HepG2 (cell line): ENCODE measurements around the gene VPS26B. TPM values are rescaled to one million over a fixed set of nuclear protein-coding genes. Genes with fewer than 3 reads are reported as not detected.

Experiments used
- CBFB ChIP-seq: sonication (generic); formaldehyde crosslinking; IDR thresholded peaks from 2 replicates; pipeline ENCODE4 v1.4.0; 2020; ENCODE audit warnings: missing genetic modification reagents
- CBX5 ChIP-seq: sonication (generic); formaldehyde crosslinking; IDR thresholded peaks from 2 replicates; pipeline ENCODE4 v1.4.0; 2020; ENCODE audit warnings: missing genetic modification reagents, borderline replicate concordance
- EP300 ChIP-seq, 3 experiments: sonication (generic) in 1 of 3; formaldehyde crosslinking in 1 of 3; IDR thresholded peaks; 2 replicates each; pipeline versions ENCODE4 v1.5.1 to v1.6.1; 2011 to 2020; ENCODE audit warnings: low read depth in 2 of 3, low read length in 2 of 3, borderline replicate concordance in 1 of 3, improper control_type of control experiment in 1 of 3, mild to moderate bottlenecking in 1 of 3, missing genetic modification reagents in 1 of 3, moderate library complexity in 1 of 3
- IRF2 ChIP-seq: IDR thresholded peaks from 2 replicates; pipeline ENCODE4 v1.6.1; 2018; ENCODE audit warnings: missing genetic modification reagents, missing compliant biosample characterization
- JDP2 ChIP-seq: sonication (generic); formaldehyde crosslinking; IDR thresholded peaks from 2 replicates; pipeline ENCODE4 v1.8.1; 2022; ENCODE audit warnings: missing genetic modification reagents, borderline replicate concordance
- KDM2A ChIP-seq: sonication (generic); formaldehyde crosslinking; IDR thresholded peaks from 2 replicates; pipeline ENCODE4 v1.4.0; 2020; ENCODE audit warnings: low read depth, missing genetic modification reagents, borderline replicate concordance
- MXI1 ChIP-seq: IDR thresholded peaks from 3 replicates; pipeline ENCODE4 v1.6.1; 2012; ENCODE audit warnings: low read depth, low read length, inconsistent platforms, borderline replicate concordance
- NFIC ChIP-seq: IDR thresholded peaks from 2 replicates; pipeline ENCODE4 v1.6.1; 2012; ENCODE audit warnings: mild to moderate bottlenecking, low read length, inconsistent platforms
- NFKBIZ ChIP-seq: IDR thresholded peaks from 2 replicates; pipeline ENCODE4 v1.6.1; 2018; ENCODE audit warnings: missing genetic modification reagents, missing compliant biosample characterization
- NKX3-1 ChIP-seq: sonication (generic); formaldehyde crosslinking; IDR thresholded peaks from 2 replicates; pipeline ENCODE4 v1.5.0; 2020; ENCODE audit warnings: missing genetic modification reagents
- PHF21A ChIP-seq: sonication (generic); formaldehyde crosslinking; IDR thresholded peaks from 2 replicates; pipeline ENCODE4 v1.5.0; 2020; ENCODE audit warnings: mild to moderate bottlenecking, missing genetic modification reagents
- SP5 ChIP-seq: IDR thresholded peaks from 2 replicates; pipeline ENCODE4 v1.6.1; 2016; ENCODE audit warnings: low read depth, borderline replicate concordance
- TAF1 ChIP-seq: sonication (generic); formaldehyde crosslinking; IDR thresholded peaks from 2 replicates; pipeline ENCODE4 v1.4.0; 2020; ENCODE audit warnings: missing genetic modification reagents
- ZFP36L1 ChIP-seq: sonication (generic); formaldehyde crosslinking; IDR thresholded peaks from 2 replicates; pipeline ENCODE4 v1.8.0; 2022; ENCODE audit warnings: mild to moderate bottlenecking, missing genetic modification reagents, moderate library complexity
- ZNF207 ChIP-seq: fragments of 450-650 bp; IDR thresholded peaks from 2 replicates; pipeline ENCODE4 v1.6.1; 2016; ENCODE audit warnings: antibody characterized with exemption, borderline replicate concordance
- ZNF251 ChIP-seq: sonication (generic); formaldehyde crosslinking; IDR thresholded peaks from 2 replicates; pipeline ENCODE4 v1.9.0; 2021; ENCODE audit warnings: mild to moderate bottlenecking, missing genetic modification reagents
- ZNF317 ChIP-seq: sonication (generic); formaldehyde crosslinking; IDR thresholded peaks from 2 replicates; pipeline ENCODE4 v1.5.0; 2020; ENCODE audit warnings: mild to moderate bottlenecking, missing genetic modification reagents
- ZNF468 ChIP-seq: sonication (generic); formaldehyde crosslinking; IDR thresholded peaks from 2 replicates; pipeline ENCODE4 v1.8.0; 2022; ENCODE audit warnings: mild to moderate bottlenecking, moderate library complexity, missing genetic modification reagents
- ZNF672 ChIP-seq: sonication (generic); formaldehyde crosslinking; IDR thresholded peaks from 2 replicates; pipeline ENCODE4 v1.8.1; 2022; ENCODE audit warnings: missing genetic modification reagents
- ZSCAN31 ChIP-seq: sonication (generic); formaldehyde crosslinking; IDR thresholded peaks from 2 replicates; pipeline ENCODE4 v1.5.0; 2020; ENCODE audit warnings: low read depth, mild to moderate bottlenecking, missing genetic modification reagents
- polyA plus RNA-seq, 8 experiments: library from polyadenylated mRNA; depleted of rRNA in 3 of 8; stranded (reverse) in 7 of 8; unstranded in 1 of 8; fragments of >200 nt; fragmentation: Illumina TruSeq in 4 of 8; extraction: Trizol in 4 of 8; gene quantifications; 2 replicates each; pipeline versions ENCODE4 v1.2.1 to v1.2.3, GENCODE V29; 2011 to 2016; ENCODE audit warnings: low read depth in 4 of 8, missing spikeins in 1 of 8, mixed read lengths in 1 of 8; ENCODE audit not compliant: insufficient read depth in 1 of 8
- total RNA-seq, 5 experiments: library from RNA; depleted of rRNA; stranded (reverse); fragments of >200 nt; fragmentation: Illumina TruSeq; extraction: Trizol; gene quantifications; 2 replicates each; pipeline ENCODE4 v1.2.3, GENCODE V29; 2016; ENCODE audit warnings: low read depth in 1 of 5
- TF ChIP-seq, protein P1 (sequence below): sonication (generic); formaldehyde crosslinking; IDR thresholded peaks from 2 replicates; pipeline ENCODE4 v1.4.0; 2020; ENCODE audit warnings: missing genetic modification reagents
- TF ChIP-seq, protein P2 (sequence below): sonication (generic); formaldehyde crosslinking; IDR thresholded peaks from 2 replicates; pipeline ENCODE4 v1.4.0; 2020; ENCODE audit warnings: missing genetic modification reagents, mild to moderate bottlenecking, borderline replicate concordance
- TF ChIP-seq, protein P3 (sequence below): sonication (generic); formaldehyde crosslinking; IDR thresholded peaks from 2 replicates; pipeline ENCODE4 v1.4.0; 2020; ENCODE audit warnings: missing genetic modification reagents

VPS26B gene
- total and polyA plus RNA-seq, 2 of the 13 experiments (the other 11 are each of a cell fraction or from before 2014, with no cell fraction given) = 20.2 to 23.2 TPM

DNA sequence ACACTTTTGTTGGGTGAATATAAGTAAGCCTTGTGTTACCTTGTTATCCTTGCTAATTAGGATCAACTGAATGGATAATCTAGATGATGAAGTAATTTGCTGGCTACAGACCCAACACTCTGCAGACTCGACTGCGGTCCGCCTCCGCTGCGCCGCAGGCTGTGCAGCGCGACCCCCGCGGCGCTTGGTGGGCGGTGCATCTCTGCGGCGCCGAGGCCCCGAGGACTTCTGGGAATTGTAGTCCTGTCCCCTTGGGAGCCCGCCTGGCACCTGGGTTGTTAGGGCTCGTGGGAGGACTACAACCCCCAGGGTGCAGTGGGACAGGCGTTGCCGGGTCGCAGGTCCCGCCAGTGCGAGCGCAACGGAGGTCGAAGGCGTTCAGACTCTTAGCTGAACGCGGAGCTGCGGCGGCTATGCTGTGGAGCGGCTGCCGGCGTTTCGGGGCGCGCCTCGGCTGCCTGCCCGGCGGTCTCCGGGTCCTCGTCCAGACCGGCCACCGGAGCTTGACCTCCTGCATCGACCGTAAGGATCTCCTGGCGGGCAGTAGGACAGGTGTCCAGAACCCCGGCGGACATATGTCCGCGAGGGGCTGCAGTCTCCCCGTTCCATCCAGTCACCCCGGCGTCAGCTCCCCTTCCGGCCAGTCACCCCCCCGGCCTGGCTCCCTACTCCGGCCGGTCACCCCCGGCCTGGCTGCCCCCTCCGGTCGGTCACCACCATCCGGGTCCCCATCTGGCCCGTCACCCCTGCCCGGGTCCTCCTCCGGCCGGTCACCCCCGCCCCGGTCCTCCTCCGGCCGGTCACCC is 28.9 kb downstream of the VPS26B start, which contains the start of the genes ACAD8 and THYN1 (continued):
- TF ChIP-seq NFKBIZ (no peak), ZFP36L1 (CRISPR knock-in tag) (no peak), SP5 (CRISPR knock-in tag) (peak; percentile 91), JDP2 (no peak), TAF1 (peak; percentile 91), CBX5 (CRISPR knock-in tag) (peak; percentile 27; the same call in 1 of the 2 replicates), CBFB (CRISPR knock-in tag) (no peak), KDM2A (CRISPR knock-in tag) (peak; percentile 81), MXI1 (peak; percentile 83; the same call in 2 of the 3 replicates), EP300 (IDR thresholded peaks at IDR 0.05; ENCODE audit: low read depth in 2 of 2, low read length in 2 of 2) (no peak), EP300 (CRISPR knock-in tag; IDR thresholded peaks at IDR 0.05; ENCODE audit: borderline replicate concordance) (no peak), NKX3-1 (no peak), NFIC (no peak), ZNF207 (no peak), ZSCAN31 (CRISPR knock-in tag) (peak; percentile 56; the same call in 1 of the 2 replicates), IRF2 (CRISPR knock-in tag) (peak; percentile 89; the same call in 1 of the 2 replicates), ZNF672 (CRISPR knock-in tag) (no peak), ZNF317 (CRISPR knock-in tag) (0 out of 2 replicates have a peak, but pooled peaks have one; percentile 44), PHF21A (CRISPR knock-in tag) (no peak), ZNF468 (CRISPR knock-in tag) (no peak), ZNF251 (no peak)
- TF ChIP-seq, protein P1, sequence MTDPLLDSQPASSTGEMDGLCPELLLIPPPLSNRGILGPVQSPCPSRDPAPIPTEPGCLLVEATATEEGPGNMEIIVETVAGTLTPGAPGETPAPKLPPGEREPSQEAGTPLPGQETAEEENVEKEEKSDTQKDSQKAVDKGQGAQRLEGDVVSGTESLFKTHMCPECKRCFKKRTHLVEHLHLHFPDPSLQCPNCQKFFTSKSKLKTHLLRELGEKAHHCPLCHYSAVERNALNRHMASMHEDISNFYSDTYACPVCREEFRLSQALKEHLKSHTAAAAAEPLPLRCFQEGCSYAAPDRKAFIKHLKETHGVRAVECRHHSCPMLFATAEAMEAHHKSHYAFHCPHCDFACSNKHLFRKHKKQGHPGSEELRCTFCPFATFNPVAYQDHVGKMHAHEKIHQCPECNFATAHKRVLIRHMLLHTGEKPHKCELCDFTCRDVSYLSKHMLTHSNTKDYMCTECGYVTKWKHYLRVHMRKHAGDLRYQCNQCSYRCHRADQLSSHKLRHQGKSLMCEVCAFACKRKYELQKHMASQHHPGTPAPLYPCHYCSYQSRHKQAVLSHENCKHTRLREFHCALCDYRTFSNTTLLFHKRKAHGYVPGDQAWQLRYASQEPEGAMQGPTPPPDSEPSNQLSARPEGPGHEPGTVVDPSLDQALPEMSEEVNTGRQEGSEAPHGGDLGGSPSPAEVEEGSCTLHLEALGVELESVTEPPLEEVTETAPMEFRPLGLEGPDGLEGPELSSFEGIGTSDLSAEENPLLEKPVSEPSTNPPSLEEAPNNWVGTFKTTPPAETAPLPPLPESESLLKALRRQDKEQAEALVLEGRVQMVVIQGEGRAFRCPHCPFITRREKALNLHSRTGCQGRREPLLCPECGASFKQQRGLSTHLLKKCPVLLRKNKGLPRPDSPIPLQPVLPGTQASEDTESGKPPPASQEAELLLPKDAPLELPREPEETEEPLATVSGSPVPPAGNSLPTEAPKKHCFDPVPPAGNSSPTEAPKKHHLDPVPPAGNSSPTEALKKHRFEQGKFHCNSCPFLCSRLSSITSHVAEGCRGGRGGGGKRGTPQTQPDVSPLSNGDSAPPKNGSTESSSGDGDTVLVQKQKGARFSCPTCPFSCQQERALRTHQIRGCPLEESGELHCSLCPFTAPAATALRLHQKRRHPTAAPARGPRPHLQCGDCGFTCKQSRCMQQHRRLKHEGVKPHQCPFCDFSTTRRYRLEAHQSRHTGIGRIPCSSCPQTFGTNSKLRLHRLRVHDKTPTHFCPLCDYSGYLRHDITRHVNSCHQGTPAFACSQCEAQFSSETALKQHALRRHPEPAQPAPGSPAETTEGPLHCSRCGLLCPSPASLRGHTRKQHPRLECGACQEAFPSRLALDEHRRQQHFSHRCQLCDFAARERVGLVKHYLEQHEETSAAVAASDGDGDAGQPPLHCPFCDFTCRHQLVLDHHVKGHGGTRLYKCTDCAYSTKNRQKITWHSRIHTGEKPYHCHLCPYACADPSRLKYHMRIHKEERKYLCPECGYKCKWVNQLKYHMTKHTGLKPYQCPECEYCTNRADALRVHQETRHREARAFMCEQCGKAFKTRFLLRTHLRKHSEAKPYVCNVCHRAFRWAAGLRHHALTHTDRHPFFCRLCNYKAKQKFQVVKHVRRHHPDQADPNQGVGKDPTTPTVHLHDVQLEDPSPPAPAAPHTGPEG (CRISPR knock-in tag) = no peak
- TF ChIP-seq, protein P2, sequence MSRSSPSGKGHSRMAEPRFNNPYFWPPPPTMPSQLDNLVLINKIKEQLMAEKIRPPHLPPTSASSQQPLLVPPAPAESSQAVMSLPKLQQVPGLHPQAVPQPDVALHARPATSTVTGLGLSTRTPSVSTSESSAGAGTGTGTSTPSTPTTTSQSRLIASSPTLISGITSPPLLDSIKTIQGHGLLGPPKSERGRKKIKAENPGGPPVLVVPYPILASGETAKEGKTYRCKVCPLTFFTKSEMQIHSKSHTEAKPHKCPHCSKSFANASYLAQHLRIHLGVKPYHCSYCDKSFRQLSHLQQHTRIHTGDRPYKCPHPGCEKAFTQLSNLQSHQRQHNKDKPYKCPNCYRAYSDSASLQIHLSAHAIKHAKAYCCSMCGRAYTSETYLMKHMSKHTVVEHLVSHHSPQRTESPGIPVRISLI = no peak
- TF ChIP-seq, protein P3, sequence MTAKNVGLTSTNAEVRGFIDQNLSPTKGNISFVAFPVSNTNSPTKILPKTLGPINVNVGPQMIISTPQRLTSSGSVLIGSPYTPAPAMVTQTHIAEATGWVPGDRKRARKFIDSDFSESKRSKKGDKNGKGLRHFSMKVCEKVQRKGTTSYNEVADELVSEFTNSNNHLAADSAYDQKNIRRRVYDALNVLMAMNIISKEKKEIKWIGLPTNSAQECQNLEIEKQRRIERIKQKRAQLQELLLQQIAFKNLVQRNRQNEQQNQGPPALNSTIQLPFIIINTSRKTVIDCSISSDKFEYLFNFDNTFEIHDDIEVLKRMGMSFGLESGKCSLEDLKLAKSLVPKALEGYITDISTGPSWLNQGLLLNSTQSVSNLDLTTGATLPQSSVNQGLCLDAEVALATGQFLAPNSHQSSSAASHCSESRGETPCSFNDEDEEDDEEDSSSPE (CRISPR knock-in tag) = peak; percentile 94
